Loucy (cell line): ENCODE data around the gene ADD2.

Experiments
- H2AFZ ChIP-seq: fragments of 200-600 bp; sonication (generic); 2 replicates; pipeline ENCODE4 v1.6.0; 2016; ENCODE audit warnings: antibody characterized with exemption, mild to moderate bottlenecking, low read length, moderate library complexity
- H3F3A ChIP-seq: fragments of 200-600 bp; 2 replicates; pipeline ENCODE4 v1.6.0; 2016; ENCODE audit warnings: antibody characterized with exemption, low read depth, mild to moderate bottlenecking
- H3K27me3 ChIP-seq: fragments of 200-600 bp; sonication (generic); 2 replicates; pipeline ENCODE4 v1.6.1; 2014; ENCODE audit warnings: low read length, mild to moderate bottlenecking; ENCODE audit not compliant: insufficient read depth, poor library complexity, severe bottlenecking
- H3K36me3 ChIP-seq: fragments of 200-600 bp; sonication (generic); 2 replicates; pipeline ENCODE4 v1.6.1; 2016; ENCODE audit warnings: low read length; ENCODE audit not compliant: insufficient read depth
- H3K4me1 ChIP-seq: fragments of 200-600 bp; sonication (generic); 2 replicates; pipeline ENCODE4 v1.5.1; 2014; ENCODE audit warnings: low read length, mild to moderate bottlenecking; ENCODE audit not compliant: insufficient read depth, poor library complexity, severe bottlenecking
- H3K4me2 ChIP-seq: fragments of 200-600 bp; sonication (generic); 2 replicates; pipeline ENCODE4 v1.6.0; 2014; ENCODE audit warnings: antibody characterized with exemption, low read length, low read depth, mild to moderate bottlenecking; ENCODE audit not compliant: poor library complexity, severe bottlenecking
- H3K4me3 ChIP-seq: fragments of 200-600 bp; sonication (generic); 2 replicates; pipeline ENCODE4 v1.5.1; 2014; ENCODE audit warnings: low read length, mild to moderate bottlenecking, mixed read lengths; ENCODE audit not compliant: poor library complexity, severe bottlenecking
- H3K79me2 ChIP-seq: fragments of 200-600 bp; sonication (generic); 2 replicates; pipeline ENCODE4 v1.6.1; 2014; ENCODE audit warnings: low read length; ENCODE audit not compliant: insufficient read depth
- H3K9ac ChIP-seq: fragments of 200-600 bp; sonication (generic); 2 replicates; pipeline ENCODE4 v1.6.0; 2014; ENCODE audit warnings: mild to moderate bottlenecking, low read depth, low read length, moderate library complexity; ENCODE audit not compliant: poor library complexity, severe bottlenecking
- H3K9me2 ChIP-seq: fragments of 200-600 bp; sonication (generic); replicated peaks from 2 replicates; pipeline ENCODE4 v1.6.1; 2016; ENCODE audit warnings: low read depth, low read length, mixed read lengths
- H3K9me3 ChIP-seq: fragments of 200-600 bp; sonication (generic); 2 replicates; pipeline ENCODE4 v1.6.1; 2014; ENCODE audit warnings: mild to moderate bottlenecking, antibody characterized with exemption, low read length, low read depth; ENCODE audit not compliant: insufficient read depth
- H4K20me1 ChIP-seq: fragments of 200-600 bp; sonication (generic); 2 replicates; pipeline ENCODE4 v1.6.0; 2014; ENCODE audit warnings: antibody characterized with exemption, low read length, mild to moderate bottlenecking; ENCODE audit not compliant: insufficient read depth, poor library complexity, severe bottlenecking
- CTCF ChIP-seq: fragments of 200-600 bp; sonication (generic); conservative IDR thresholded peaks from 2 replicates; pipeline ENCODE4 v1.5.1; 2014; ENCODE audit warnings: mild to moderate bottlenecking, antibody characterized with exemption, low read length
- EZH2phosphoT487 ChIP-seq: fragments of 200-600 bp; IDR thresholded peaks from 2 replicates; pipeline ENCODE4 v1.6.1; 2018; ENCODE audit warnings: antibody characterized with exemption, mild to moderate bottlenecking, moderate library complexity, borderline replicate concordance

The ADD2 gene

GRCh38 chr2:70777450-70777849 lies 9.4 kb upstream of the ADD2 start:
- Histone ChIP-seq H2AFZ (no peak overlapping the region), H3K9me3 (no peaks in the 10 kb centered on the region), H3K4me3 (no peak overlapping the region), H3F3A (no peaks in the 10 kb centered on the region; the same call in 1 of the 2 replicates), H3K9me2 (no peaks in the 10 kb centered on the region), H3K4me1 (no peaks in the 10 kb centered on the region), H3K4me2 (no peak overlapping the region), H3K9ac (no peak overlapping the region), H3K36me3 (no peaks in the 10 kb centered on the region), H4K20me1 (no peaks in the 10 kb centered on the region), H3K79me2 (no peaks in the 10 kb centered on the region), H3K27me3 (no peaks in the 10 kb centered on the region)
- TF ChIP-seq EZH2phosphoT487 (no peak), CTCF (no peak)

GRCh38 chr2:70776266-70776665 lies 8.3 kb upstream of the ADD2 start:
- H3K79me2 ChIP-seq: no peaks in the 10 kb centered on the region
- H3K4me2 ChIP-seq: no peak overlapping the region
- H3K27me3 ChIP-seq: no peaks in the 10 kb centered on the region

GRCh38 chr2:70775141-70775540 lies 7.1 kb upstream of the ADD2 start:
- H3K4me2 ChIP-seq: no peak overlapping the region

More at GRCh38 chr2:70776266-70776665, 8.3 kb upstream of the ADD2 start:
- Histone ChIP-seq H3K36me3 (no peaks in the 10 kb centered on the region), H3K4me3 (no peak overlapping the region), H3K4me1 (no peaks in the 10 kb centered on the region), H4K20me1 (no peaks in the 10 kb centered on the region), H3K9ac (no peak overlapping the region), H3K9me3 (no peaks in the 10 kb centered on the region), H3K9me2 (no peaks in the 10 kb centered on the region), H2AFZ (no peak overlapping the region), H3F3A (no peaks in the 10 kb centered on the region; the same call in 1 of the 2 replicates)
- TF ChIP-seq EZH2phosphoT487 (no peak), CTCF (no peak)

More at GRCh38 chr2:70775141-70775540, 7.1 kb upstream of the ADD2 start:
- Histone ChIP-seq H3K4me1 (no peaks in the 10 kb centered on the region), H3F3A (no peaks in the 10 kb centered on the region; the same call in 1 of the 2 replicates), H4K20me1 (no peaks in the 10 kb centered on the region), H3K9me3 (no peaks in the 10 kb centered on the region), H3K9ac (no peak overlapping the region), H3K9me2 (no peaks in the 10 kb centered on the region), H3K79me2 (no peaks in the 10 kb centered on the region), H3K36me3 (no peaks in the 10 kb centered on the region), H2AFZ (no peak overlapping the region), H3K4me3 (no peak overlapping the region), H3K27me3 (no peaks in the 10 kb centered on the region)
- TF ChIP-seq CTCF: no peak
- TF ChIP-seq EZH2phosphoT487: no peak
